ENCODE results near the gene ART5. TPM values are rescaled to one million over a fixed set of nuclear protein-coding genes. Genes with fewer than 3 reads are reported as not detected.

Gene ART5
- polyA plus RNA-seq, 2 of the 4 experiments (the other 2 are of a cell fraction): 0.08 to 0.30 TPM

DNA sequence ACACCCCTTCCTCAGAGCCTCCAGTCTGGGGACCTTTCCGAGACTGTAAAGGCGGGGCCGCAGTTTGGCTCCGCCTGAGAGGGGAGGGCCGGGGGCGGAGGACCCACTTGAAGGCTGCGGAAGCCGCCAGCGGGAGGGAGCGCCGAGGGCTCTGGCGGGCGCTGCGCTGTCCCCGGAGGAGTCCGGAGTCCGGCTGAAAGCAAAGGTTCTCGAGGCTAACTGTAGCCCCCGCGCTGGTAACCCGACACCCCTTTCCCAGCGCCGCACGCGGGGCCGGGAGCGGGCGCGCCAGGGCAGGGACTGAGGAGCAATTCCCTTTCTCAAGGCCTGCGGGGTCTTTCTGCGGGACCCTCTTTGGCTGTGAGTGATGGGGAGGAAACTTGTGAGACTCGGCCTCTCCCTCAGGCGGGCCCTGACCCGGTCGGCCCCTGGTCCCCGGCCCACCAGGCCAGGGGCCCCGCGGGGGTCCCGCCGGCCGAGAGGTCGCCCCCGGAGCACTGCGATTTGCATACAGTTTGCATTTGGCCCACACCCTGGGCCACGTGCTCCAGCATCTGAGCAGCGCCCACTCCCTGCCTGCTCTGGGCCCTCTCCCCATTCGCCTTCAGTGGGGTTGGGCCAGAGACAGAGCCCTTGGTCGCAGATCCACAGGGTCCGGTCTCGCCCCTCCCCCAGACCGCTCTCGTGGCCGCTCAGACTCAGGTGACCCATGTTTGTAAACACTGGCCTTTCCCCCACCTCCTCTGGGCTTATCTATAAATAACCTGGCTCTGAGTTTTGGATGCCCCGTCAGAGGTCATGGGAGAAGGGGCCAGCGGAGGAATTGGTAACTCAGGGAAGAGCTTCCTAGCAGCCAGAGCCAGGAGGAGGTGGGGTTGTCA lies 519 bp upstream of the ART5 start (continued):
- TF ChIP-seq, protein P1, sequence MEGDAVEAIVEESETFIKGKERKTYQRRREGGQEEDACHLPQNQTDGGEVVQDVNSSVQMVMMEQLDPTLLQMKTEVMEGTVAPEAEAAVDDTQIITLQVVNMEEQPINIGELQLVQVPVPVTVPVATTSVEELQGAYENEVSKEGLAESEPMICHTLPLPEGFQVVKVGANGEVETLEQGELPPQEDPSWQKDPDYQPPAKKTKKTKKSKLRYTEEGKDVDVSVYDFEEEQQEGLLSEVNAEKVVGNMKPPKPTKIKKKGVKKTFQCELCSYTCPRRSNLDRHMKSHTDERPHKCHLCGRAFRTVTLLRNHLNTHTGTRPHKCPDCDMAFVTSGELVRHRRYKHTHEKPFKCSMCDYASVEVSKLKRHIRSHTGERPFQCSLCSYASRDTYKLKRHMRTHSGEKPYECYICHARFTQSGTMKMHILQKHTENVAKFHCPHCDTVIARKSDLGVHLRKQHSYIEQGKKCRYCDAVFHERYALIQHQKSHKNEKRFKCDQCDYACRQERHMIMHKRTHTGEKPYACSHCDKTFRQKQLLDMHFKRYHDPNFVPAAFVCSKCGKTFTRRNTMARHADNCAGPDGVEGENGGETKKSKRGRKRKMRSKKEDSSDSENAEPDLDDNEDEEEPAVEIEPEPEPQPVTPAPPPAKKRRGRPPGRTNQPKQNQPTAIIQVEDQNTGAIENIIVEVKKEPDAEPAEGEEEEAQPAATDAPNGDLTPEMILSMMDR (IDR thresholded peaks at IDR 0.05): no peak
- TF ChIP-seq RCOR1 (IDR thresholded peaks at IDR 0.05; ENCODE audit: low read depth, low read length) (no peak), SREBF2 (IDR thresholded peaks at IDR 0.05) (no peak), FOXS1 (CRISPR knock-in tag; IDR thresholded peaks at IDR 0.05) (no peak), HOXB13 (CRISPR knock-in tag; IDR thresholded peaks at IDR 0.05; ENCODE audit: low read depth) (no peak), TFCP2L1 (CRISPR knock-in tag; IDR thresholded peaks at IDR 0.05) (no peak), EHMT2 (IDR thresholded peaks at IDR 0.05; ENCODE audit: low read depth) (no peak), HOXB5 (CRISPR knock-in tag; IDR thresholded peaks at IDR 0.05) (no peak), MAZ (IDR thresholded peaks at IDR 0.05; ENCODE audit: borderline replicate concordance, low read depth, low read length) (no peak), CHD2 (IDR thresholded peaks at IDR 0.05; ENCODE audit: low read length, partially characterized antibody) (no peak), TP53 (CRISPR knock-in tag; IDR thresholded peaks at IDR 0.05) (no peak), RFX5 (IDR thresholded peaks at IDR 0.05) (no peak), SMC3 (IDR thresholded peaks at IDR 0.05) (no peak), CHD4 (IDR thresholded peaks at IDR 0.05; ENCODE audit: borderline replicate concordance) (no peak), EP300 (IDR thresholded peaks at IDR 0.05) (no peak), HOXA7 (CRISPR knock-in tag; IDR thresholded peaks at IDR 0.05) (no peak), PHF8 (IDR thresholded peaks at IDR 0.05; ENCODE audit: borderline replicate concordance, low read depth) (peak; percentile 64; the same call in 1 of the 2 replicates), KDM1A (IDR thresholded peaks at IDR 0.05; ENCODE audit: low read depth) (no peak), ZNF302 (CRISPR knock-in tag; IDR thresholded peaks at IDR 0.05) (no peak)
- TF ChIP-seq, protein P2, sequence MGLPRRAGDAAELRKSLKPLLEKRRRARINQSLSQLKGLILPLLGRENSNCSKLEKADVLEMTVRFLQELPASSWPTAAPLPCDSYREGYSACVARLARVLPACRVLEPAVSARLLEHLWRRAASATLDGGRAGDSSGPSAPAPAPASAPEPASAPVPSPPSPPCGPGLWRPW (IDR thresholded peaks at IDR 0.05): no peak
- TF ChIP-seq, protein P3, sequence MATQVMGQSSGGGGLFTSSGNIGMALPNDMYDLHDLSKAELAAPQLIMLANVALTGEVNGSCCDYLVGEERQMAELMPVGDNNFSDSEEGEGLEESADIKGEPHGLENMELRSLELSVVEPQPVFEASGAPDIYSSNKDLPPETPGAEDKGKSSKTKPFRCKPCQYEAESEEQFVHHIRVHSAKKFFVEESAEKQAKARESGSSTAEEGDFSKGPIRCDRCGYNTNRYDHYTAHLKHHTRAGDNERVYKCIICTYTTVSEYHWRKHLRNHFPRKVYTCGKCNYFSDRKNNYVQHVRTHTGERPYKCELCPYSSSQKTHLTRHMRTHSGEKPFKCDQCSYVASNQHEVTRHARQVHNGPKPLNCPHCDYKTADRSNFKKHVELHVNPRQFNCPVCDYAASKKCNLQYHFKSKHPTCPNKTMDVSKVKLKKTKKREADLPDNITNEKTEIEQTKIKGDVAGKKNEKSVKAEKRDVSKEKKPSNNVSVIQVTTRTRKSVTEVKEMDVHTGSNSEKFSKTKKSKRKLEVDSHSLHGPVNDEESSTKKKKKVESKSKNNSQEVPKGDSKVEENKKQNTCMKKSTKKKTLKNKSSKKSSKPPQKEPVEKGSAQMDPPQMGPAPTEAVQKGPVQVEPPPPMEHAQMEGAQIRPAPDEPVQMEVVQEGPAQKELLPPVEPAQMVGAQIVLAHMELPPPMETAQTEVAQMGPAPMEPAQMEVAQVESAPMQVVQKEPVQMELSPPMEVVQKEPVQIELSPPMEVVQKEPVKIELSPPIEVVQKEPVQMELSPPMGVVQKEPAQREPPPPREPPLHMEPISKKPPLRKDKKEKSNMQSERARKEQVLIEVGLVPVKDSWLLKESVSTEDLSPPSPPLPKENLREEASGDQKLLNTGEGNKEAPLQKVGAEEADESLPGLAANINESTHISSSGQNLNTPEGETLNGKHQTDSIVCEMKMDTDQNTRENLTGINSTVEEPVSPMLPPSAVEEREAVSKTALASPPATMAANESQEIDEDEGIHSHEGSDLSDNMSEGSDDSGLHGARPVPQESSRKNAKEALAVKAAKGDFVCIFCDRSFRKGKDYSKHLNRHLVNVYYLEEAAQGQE (IDR thresholded peaks at IDR 0.05): no peak
- TF ChIP-seq, protein P4, sequence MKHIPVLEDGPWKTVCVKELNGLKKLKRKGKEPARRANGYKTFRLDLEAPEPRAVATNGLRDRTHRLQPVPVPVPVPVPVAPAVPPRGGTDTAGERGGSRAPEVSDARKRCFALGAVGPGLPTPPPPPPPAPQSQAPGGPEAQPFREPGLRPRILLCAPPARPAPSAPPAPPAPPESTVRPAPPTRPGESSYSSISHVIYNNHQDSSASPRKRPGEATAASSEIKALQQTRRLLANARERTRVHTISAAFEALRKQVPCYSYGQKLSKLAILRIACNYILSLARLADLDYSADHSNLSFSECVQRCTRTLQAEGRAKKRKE (CRISPR knock-in tag; IDR thresholded peaks at IDR 0.05; ENCODE audit: low read depth): no peak
- TF ChIP-seq, protein P5, sequence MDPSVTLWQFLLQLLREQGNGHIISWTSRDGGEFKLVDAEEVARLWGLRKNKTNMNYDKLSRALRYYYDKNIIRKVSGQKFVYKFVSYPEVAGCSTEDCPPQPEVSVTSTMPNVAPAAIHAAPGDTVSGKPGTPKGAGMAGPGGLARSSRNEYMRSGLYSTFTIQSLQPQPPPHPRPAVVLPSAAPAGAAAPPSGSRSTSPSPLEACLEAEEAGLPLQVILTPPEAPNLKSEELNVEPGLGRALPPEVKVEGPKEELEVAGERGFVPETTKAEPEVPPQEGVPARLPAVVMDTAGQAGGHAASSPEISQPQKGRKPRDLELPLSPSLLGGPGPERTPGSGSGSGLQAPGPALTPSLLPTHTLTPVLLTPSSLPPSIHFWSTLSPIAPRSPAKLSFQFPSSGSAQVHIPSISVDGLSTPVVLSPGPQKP (IDR thresholded peaks at IDR 0.05; ENCODE audit: low read depth, low read length): no peak
- TF ChIP-seq, protein P6, sequence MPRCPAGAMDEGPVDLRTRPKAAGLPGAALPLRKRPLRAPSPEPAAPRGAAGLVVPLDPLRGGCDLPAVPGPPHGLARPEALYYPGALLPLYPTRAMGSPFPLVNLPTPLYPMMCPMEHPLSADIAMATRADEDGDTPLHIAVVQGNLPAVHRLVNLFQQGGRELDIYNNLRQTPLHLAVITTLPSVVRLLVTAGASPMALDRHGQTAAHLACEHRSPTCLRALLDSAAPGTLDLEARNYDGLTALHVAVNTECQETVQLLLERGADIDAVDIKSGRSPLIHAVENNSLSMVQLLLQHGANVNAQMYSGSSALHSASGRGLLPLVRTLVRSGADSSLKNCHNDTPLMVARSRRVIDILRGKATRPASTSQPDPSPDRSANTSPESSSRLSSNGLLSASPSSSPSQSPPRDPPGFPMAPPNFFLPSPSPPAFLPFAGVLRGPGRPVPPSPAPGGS (IDR thresholded peaks at IDR 0.05): no peak
- TF ChIP-seq, protein P7, sequence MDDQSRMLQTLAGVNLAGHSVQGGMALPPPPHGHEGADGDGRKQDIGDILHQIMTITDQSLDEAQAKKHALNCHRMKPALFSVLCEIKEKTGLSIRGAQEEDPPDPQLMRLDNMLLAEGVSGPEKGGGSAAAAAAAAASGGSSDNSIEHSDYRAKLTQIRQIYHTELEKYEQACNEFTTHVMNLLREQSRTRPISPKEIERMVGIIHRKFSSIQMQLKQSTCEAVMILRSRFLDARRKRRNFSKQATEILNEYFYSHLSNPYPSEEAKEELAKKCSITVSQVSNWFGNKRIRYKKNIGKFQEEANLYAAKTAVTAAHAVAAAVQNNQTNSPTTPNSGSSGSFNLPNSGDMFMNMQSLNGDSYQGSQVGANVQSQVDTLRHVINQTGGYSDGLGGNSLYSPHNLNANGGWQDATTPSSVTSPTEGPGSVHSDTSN (IDR thresholded peaks at IDR 0.05): no peak
